ENCODE measurements around the gene BSG. TPM values are rescaled to one million over a fixed set of nuclear protein-coding genes. Genes with fewer than 3 reads are reported as not detected.

Gene BSG
- total and polyA plus RNA-seq, 10 of the 15 experiments (the other 5 are each of a cell fraction or from before 2014, with no cell fraction given) = 2.8 to 297 (median 199) TPM

DNA sequence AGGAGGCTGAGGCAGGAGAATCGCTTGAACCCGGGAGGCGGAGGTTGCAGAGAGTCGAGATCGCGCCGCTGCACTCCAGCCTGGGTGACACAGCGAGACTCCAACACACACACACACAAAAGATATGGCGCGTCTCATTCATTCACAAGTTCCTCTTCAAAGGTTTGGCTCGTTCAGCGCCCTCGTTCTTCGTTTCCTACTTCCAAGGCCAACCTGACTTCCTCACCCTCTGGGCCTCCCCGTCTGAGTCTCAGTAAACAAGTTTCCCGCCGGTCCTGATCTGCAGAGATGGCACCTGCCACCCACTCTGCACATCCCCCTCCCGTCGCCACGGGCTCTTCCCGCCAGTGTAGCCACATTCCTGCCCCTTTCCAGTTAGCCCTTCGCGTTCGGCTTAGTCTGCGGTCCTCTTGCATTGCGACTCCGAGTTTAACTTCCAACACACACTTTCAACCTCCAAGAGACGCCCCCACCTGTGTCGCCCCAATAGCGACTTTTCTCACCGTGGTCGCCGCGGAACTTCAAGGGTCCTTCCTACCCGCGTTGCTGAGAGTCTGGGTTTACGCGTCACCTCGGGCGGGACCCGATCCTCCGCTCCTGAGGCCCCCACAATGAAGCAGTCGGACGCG, 1.3 kb upstream of the BSG start:
- peak overlapping the region; percentile 62 for H3K9ac ChIP-seq (ENCODE audit: control insufficient read depth, insufficient read depth, low read length)
- DNase-seq (ENCODE audit: low read depth, low spot score) (peak; percentile 25), FAIRE-seq (peak; percentile 87), ATAC-seq (peak; percentile 16)
- H3K79me2 ChIP-seq (ENCODE audit: control insufficient read depth, insufficient read depth, low read length) = peaks cover 35% of the 10 kb centered on the region
- H3K9me3 ChIP-seq (replicated peaks; ENCODE audit: control insufficient read depth, insufficient read depth, low read length) = no peaks in the 10 kb centered on the region; the same call in 2 of the 3 replicates
- WGBS (ENCODE audit: insufficient coverage, insufficient replicate concordance, low lambda C conversion rate, missing lambda C conversion rate) = under 1% methylated on average over 45 of the region's 45 CpGs
- H3K4me2 ChIP-seq (ENCODE audit: control insufficient read depth, insufficient read depth) = peak overlapping the region; percentile 93
- in situ Hi-C loops (cut with MboI) = no loop called here
- H3K36me3 ChIP-seq (ENCODE audit: control insufficient read depth in 2 of 2, insufficient read depth in 2 of 2, low read length in 1 of 2) = peaks cover 0 to 2% of the 10 kb centered on the region in 2 experiments; a peak in 1 of 4 replicates
- no peaks in the 10 kb centered on the region for H4K20me1 ChIP-seq (ENCODE audit: control insufficient read depth, insufficient read depth)
- ChIA-PET POLR2A (no interaction called here), SMC1A (ENCODE audit: uncharacterized antibody, unreplicated experiment) (no interaction called here), RAD21 (ENCODE audit: unreplicated experiment) (no interaction called here), CTCF (interaction anchor here (1.0 to 1.1 kb wide), 2 partner anchors 38 to 61 kb away, joined by 3 read pairs; no protein-coding TSS in a partner anchor)
- H3K27me3 ChIP-seq (replicated peaks in 1 of 2; ENCODE audit: control insufficient read depth in 2 of 2, insufficient read depth in 2 of 2, low read length in 1 of 2) = no peaks in the 10 kb centered on the region
- peak overlapping the region; percentile 88 for H3K27ac ChIP-seq (ENCODE audit: control insufficient read depth, insufficient read depth)
- H3K4me3 ChIP-seq = peak overlapping the region; percentile 83
- peaks cover 3% of the 10 kb centered on the region; the same call in 1 of the 2 replicates for H3K4me1 ChIP-seq (ENCODE audit: control insufficient read depth, insufficient read depth, low read length)
- H2AFZ ChIP-seq (ENCODE audit: control insufficient read depth, low read depth, low read length) = peak overlapping the region; percentile 90
- no TSS peak for BruUV-seq (replicated peaks)
- intact Hi-C loops (cut with micrococcal nuclease; ENCODE audit: unreplicated experiment) = loop anchor here (5.0 kb wide), 2 partner anchors 39 to 61 kb away; partner anchors contain the start of genes CDC34 and POLRMT
- TF ChIP-seq IKZF2 (IDR thresholded peaks at IDR 0.05) (peak; percentile 63 to 71), SUPT20H (IDR thresholded peaks at IDR 0.05; ENCODE audit: borderline replicate concordance, control insufficient read depth, low read depth, low read length) (no peak), SMARCA5 (IDR thresholded peaks at IDR 0.05) (no peak), ZNF274 (IDR thresholded peaks at IDR 0.05; ENCODE audit: insufficient read depth, insufficient read length) (no peak), SREBF2 (IDR thresholded peaks at IDR 0.05; ENCODE audit: low read length) (no peak), CHD1 (IDR thresholded peaks at IDR 0.05; ENCODE audit: low read depth, low read length) (no peak), RELA (IDR thresholded peaks at IDR 0.05; ENCODE audit: borderline replicate concordance, partially characterized antibody) (no peak), LARP7 (IDR thresholded peaks at IDR 0.05) (no peak), EED (IDR thresholded peaks at IDR 0.05; ENCODE audit: low read depth) (peak; percentile 75; the same call in 1 of the 2 replicates), RFX5 (IDR thresholded peaks at IDR 0.05; ENCODE audit: low read depth, low read length) (no peak), ZSCAN29 (IDR thresholded peaks at IDR 0.05) (no peak), MEF2A (IDR thresholded peaks at IDR 0.05; ENCODE audit: insufficient read depth, low read depth, low read length) (no peak), CEBPB (IDR thresholded peaks at IDR 0.05; ENCODE audit: borderline replicate concordance in 1 of 2, low read depth in 2 of 2, low read length in 2 of 2) (no peak), STAT1 (conservative IDR thresholded peaks at IDR 0.05) (no peak), GABPA (IDR thresholded peaks at IDR 0.05; ENCODE audit: low read depth) (no peak), CTCF (IDR thresholded peaks at IDR 0.05 in 2 of 3, conservative IDR thresholded peaks at IDR 0.05 in 1 of 3; ENCODE audit: control insufficient read depth in 2 of 3, extremely low read depth in 1 of 3, insufficient read depth in 1 of 3, low read depth in 3 of 3, low read length in 3 of 3) (no peak), RBBP5 (conservative IDR thresholded peaks at IDR 0.05) (no peak), RAD51 (IDR thresholded peaks at IDR 0.05) (no peak), SMC3 (IDR thresholded peaks at IDR 0.05; ENCODE audit: borderline replicate concordance, low read length) (no peak), ASH2L (IDR thresholded peaks at IDR 0.05; ENCODE audit: borderline replicate concordance, low read depth) (no peak)
- TF ChIP-seq, protein P1, sequence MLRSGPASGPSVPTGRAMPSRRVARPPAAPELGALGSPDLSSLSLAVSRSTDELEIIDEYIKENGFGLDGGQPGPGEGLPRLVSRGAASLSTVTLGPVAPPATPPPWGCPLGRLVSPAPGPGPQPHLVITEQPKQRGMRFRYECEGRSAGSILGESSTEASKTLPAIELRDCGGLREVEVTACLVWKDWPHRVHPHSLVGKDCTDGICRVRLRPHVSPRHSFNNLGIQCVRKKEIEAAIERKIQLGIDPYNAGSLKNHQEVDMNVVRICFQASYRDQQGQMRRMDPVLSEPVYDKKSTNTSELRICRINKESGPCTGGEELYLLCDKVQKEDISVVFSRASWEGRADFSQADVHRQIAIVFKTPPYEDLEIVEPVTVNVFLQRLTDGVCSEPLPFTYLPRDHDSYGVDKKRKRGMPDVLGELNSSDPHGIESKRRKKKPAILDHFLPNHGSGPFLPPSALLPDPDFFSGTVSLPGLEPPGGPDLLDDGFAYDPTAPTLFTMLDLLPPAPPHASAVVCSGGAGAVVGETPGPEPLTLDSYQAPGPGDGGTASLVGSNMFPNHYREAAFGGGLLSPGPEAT (IDR thresholded peaks at IDR 0.05; ENCODE audit: low read depth) = peak; percentile 46; the same call in 1 of the 2 replicates
- TF ChIP-seq, protein P2, sequence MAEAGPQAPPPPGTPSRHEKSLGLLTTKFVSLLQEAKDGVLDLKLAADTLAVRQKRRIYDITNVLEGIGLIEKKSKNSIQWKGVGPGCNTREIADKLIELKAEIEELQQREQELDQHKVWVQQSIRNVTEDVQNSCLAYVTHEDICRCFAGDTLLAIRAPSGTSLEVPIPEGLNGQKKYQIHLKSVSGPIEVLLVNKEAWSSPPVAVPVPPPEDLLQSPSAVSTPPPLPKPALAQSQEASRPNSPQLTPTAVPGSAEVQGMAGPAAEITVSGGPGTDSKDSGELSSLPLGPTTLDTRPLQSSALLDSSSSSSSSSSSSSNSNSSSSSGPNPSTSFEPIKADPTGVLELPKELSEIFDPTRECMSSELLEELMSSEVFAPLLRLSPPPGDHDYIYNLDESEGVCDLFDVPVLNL (IDR thresholded peaks at IDR 0.05; ENCODE audit: low read depth, low read length) = no peak
